ENCODE measurements around the gene GPR179. TPM values are rescaled to one million over a fixed set of nuclear protein-coding genes. Genes with fewer than 3 reads are reported as not detected.

The GPR179 gene
- total RNA-seq, 1 experiment from 2014 or later: not detected

- H3K9me3 Mint-ChIP-seq: no peaks in the 10 kb centered on the region
- H3K36me3 Mint-ChIP-seq (ENCODE audit: insufficient read depth in 1 of 3, low read depth in 3 of 3): no peaks in the 10 kb centered on the region
- Histone ChIP-seq H3K4me2 (ENCODE audit: insufficient read depth, insufficient read length, low read length) (no peak overlapping the region), H4K20me1 (ENCODE audit: control insufficient read depth, insufficient read depth, insufficient read length) (no peaks in the 10 kb centered on the region), H3K18ac (ENCODE audit: insufficient read length, low read depth, low read length) (no peak overlapping the region), H3K23ac (ENCODE audit: insufficient read length, low read depth, low read length) (no peak overlapping the region), H3K23me2 (ENCODE audit: insufficient read length, low read depth, low read length, poor library complexity, severe bottlenecking) (no peaks in the 10 kb centered on the region), H3K79me2 (ENCODE audit: insufficient read depth, low read length) (no peaks in the 10 kb centered on the region), H3K9ac (ENCODE audit: extremely low read depth, insufficient read length, low read length) (no peak overlapping the region), H2BK12ac (ENCODE audit: insufficient read length, low read depth, low read length) (no peak overlapping the region), H4K91ac (ENCODE audit: insufficient read length, low read depth, low read length) (no peak overlapping the region), H2BK120ac (ENCODE audit: low read depth, low read length, poor library complexity, severe bottlenecking) (no peak overlapping the region), H2AK5ac (ENCODE audit: insufficient read length, low read length) (no peak overlapping the region), H3K56ac (ENCODE audit: insufficient read length, low read depth, low read length) (no peak overlapping the region), H3K27ac (ENCODE audit: insufficient read length, low read depth, low read length) (no peak overlapping the region), H4K5ac (ENCODE audit: insufficient read length, low read depth, low read length) (no peak overlapping the region), H3T11ph (ENCODE audit: low read length) (no peak overlapping the region), H3K14ac (ENCODE audit: insufficient read depth, low read length) (no peak overlapping the region), H3K4ac (ENCODE audit: low read depth, low read length) (no peak overlapping the region), H2AFZ (ENCODE audit: low read length) (no peak overlapping the region), H2BK15ac (ENCODE audit: low read depth, low read length) (no peak overlapping the region), H3K4me1 (ENCODE audit: insufficient read depth, low read length) (peaks cover 6% of the 10 kb centered on the region; the same call in 1 of the 2 replicates), H3K9me3 (ENCODE audit: control insufficient read depth, low read depth, low read length) (no peaks in the 10 kb centered on the region), H3K27me3 (ENCODE audit: insufficient read depth, low read length) (no peaks in the 10 kb centered on the region; the same call in 1 of the 2 replicates), H3K79me1 (ENCODE audit: insufficient read depth, low read depth, low read length, poor library complexity, severe bottlenecking) (no peaks in the 10 kb centered on the region), H4K8ac (replicated peaks; ENCODE audit: insufficient read length, low read depth, low read length) (no peak overlapping the region), H2BK20ac (ENCODE audit: low read depth, low read length, poor library complexity, severe bottlenecking) (no peak overlapping the region), H2BK5ac (ENCODE audit: insufficient read length, low read length) (no peak overlapping the region)
- no peak for DNase-seq
- H3K4me1 Mint-ChIP-seq: peaks cover 19 to 30% of the 10 kb centered on the region in 2 experiments
- no peak overlapping the region for H3K4me3 Mint-ChIP-seq
- no peak for TF ChIP-seq CTCF (conservative IDR thresholded peaks at IDR 0.05)
- WGBS (ENCODE audit: extremely low coverage, insufficient read length, low lambda C conversion rate): no CpG with 5 or more reads among the region's 11 CpGs
- H3K27me3 Mint-ChIP-seq (ENCODE audit: low read depth): peaks cover 9% of the 10 kb centered on the region; the same call in 1 of the 2 replicates
- no peak overlapping the region; a peak in 1 of 7 replicates for H3K27ac Mint-ChIP-seq
Measured at GRCh38 chr17:38336838-38337237, 6.9 kb downstream of the GPR179 start.
